Suprapubic skin (tissue), 3 donors: ENCODE results near the gene ARID5B.

ENCODE experiments used
- CTCF ChIP-seq, 2 donors: fragments of 200-600 bp in 1 of 2; fragments of 450-650 bp in 1 of 2; sonication (generic) in 1 of 2; IDR thresholded peaks; one replicate each; pipeline ENCODE4 v1.5.1; 2016 to 2019; ENCODE audit warnings: antibody characterized with exemption in 2 of 2, mild to moderate bottlenecking in 1 of 2, moderate library complexity in 1 of 2
- EP300 ChIP-seq: sonication (generic); formaldehyde crosslinking; IDR thresholded peaks from one replicate; pipeline ENCODE4 v1.6.1; 2017; ENCODE audit warnings: antibody characterized with exemption

DNA sequence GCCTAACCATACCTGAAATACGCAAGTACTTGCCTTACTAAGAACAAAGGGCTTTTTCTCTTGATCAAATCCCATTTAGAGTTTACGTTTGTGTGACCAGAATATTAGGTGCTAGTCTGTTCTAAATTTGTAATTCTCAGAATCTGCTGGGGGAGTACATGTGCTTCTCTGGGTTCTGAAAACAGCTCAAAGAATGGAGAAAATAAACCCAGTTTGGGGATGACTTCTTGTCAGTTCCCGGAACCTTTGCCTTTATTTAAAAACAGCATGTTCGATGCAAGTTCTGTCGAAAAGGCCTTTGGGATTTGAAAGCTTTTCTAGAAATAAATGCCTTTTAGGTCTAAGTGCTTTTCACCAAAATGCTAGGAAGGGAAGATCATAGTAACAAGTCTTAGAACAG lies 147.0 kb downstream of the ARID5B start:
- TF ChIP-seq CTCF (IDR thresholded peaks at IDR 0.05): no peak
- no peak for TF ChIP-seq EP300
